HG02623 (cell line): Measurements from ENCODE around the gene RRAGD.

Experiments
- ATAC-seq: cut with Tn5 transposase; IDR thresholded peaks from one replicate; pipeline ENCODE4 v1.9.1; 2021; ENCODE audit warnings: moderate library complexity; ENCODE audit not compliant: unreplicated experiment

Gene RRAGD

GRCh38 chr6:89412071-89413005 lies at the start of gene RRAGD:
TSS of gene RRAGD (minus strand) at chr6:89412273. CDS start at chr6:89411993, 280 bp downstream.
- ATAC-seq = peak; percentile 77

- no peak for ATAC-seq
Observed at GRCh38 chr6:89460713-89461112, 48.6 kb upstream of the RRAGD start.

- no peak for ATAC-seq
Observed at GRCh38 chr6:89459501-89459900, 47.4 kb upstream of the RRAGD start.

- no peak for ATAC-seq
Observed at GRCh38 chr6:89458704-89459103, 46.6 kb upstream of the RRAGD start.

- no peak for ATAC-seq
Observed at GRCh38 chr6:89454300-89454699, 42.2 kb upstream of the RRAGD start.

GRCh38 chr6:89452281-89452680 lies 40.2 kb upstream of the RRAGD start:
- ATAC-seq = no peak

GRCh38 chr6:89449193-89449592 lies 37.1 kb upstream of the RRAGD start:
- no peak for ATAC-seq

GRCh38 chr6:89443658-89444057 lies 31.6 kb upstream of the RRAGD start:
- no peak for ATAC-seq

- no peak for ATAC-seq
Observed at GRCh38 chr6:89440200-89440599, 28.1 kb upstream of the RRAGD start.

GRCh38 chr6:89439014-89439413 lies 26.9 kb upstream of the RRAGD start:
- ATAC-seq = no peak

- ATAC-seq = no peak
Observed at GRCh38 chr6:89438248-89438647, 26.2 kb upstream of the RRAGD start.

GRCh38 chr6:89436226-89436625 lies 24.2 kb upstream of the RRAGD start:
- ATAC-seq = no peak

- no peak for ATAC-seq
Observed at GRCh38 chr6:89434954-89435353, 22.9 kb upstream of the RRAGD start.

GRCh38 chr6:89434150-89434499 lies 22.1 kb upstream of the RRAGD start:
- ATAC-seq = no peak

GRCh38 chr6:89433252-89434149 lies 21.4 kb upstream of the RRAGD start:
- peak; percentile 21 for ATAC-seq

- peak; percentile 91 for ATAC-seq
Observed at GRCh38 chr6:89432875-89433251, 20.8 kb upstream of the RRAGD start, which contains the start of gene ANKRD6. TSS of gene ANKRD6 (plus strand) at chr6:89433152. CDS start at chr6:89566977, 133,825 bp downstream.

- no peak for ATAC-seq
Observed at GRCh38 chr6:89430201-89430962, 18.3 kb upstream of the RRAGD start.

- no peak for ATAC-seq
Observed at GRCh38 chr6:89416796-89417195, 4.7 kb upstream of the RRAGD start.

- no peak for ATAC-seq
Observed at GRCh38 chr6:89415185-89415584, 3.1 kb upstream of the RRAGD start.

GRCh38 chr6:89414215-89414614 lies 2.1 kb upstream of the RRAGD start:
- no peak for ATAC-seq

GRCh38 chr6:89413006-89413400 lies 930 bp upstream of the RRAGD start:
- no peak for ATAC-seq
